GM12891 (cell line): Measurements from ENCODE around the gene GON4L.

ENCODE experiments used
- POLR2A ChIP-seq: IDR thresholded peaks from 2 replicates; pipeline ENCODE4 v1.6.1; 2011; ENCODE audit warnings: low read depth, low read length, control low read depth
- POLR2AphosphoS5 ChIP-seq: IDR thresholded peaks from 2 replicates; pipeline ENCODE4 v1.6.1; 2011; ENCODE audit warnings: low read depth, low read length, control low read depth

- TF ChIP-seq POLR2AphosphoS5 (no peak), POLR2A (no peak)
These were observed 29.6 kb downstream of the GON4L start for GRCh38 chr1:155827450-155827849.
